K562 (cell line): ENCODE data around the gene ZNF865. TPM values are rescaled to one million over a fixed set of nuclear protein-coding genes. Genes with fewer than 3 reads are reported as not detected.

Experiments
- ARHGAP35 ChIP-seq: fragments of 450-650 bp; IDR thresholded peaks from 2 replicates; pipeline ENCODE4 v1.6.1; 2018; ENCODE audit not compliant: partially characterized antibody
- CHCHD3 ChIP-seq: fragments of 250-450 bp; sonication (Bioruptor Pico); IDR thresholded peaks from 2 replicates; pipeline ENCODE4 v2.1.2; 2022; ENCODE audit warnings: mild to moderate bottlenecking
- CHD4 ChIP-seq: fragments of 200-600 bp; sonication (generic); IDR thresholded peaks from 3 replicates; pipeline ENCODE4 v1.6.1; 2012; ENCODE audit warnings: low read depth, mild to moderate bottlenecking, mixed read lengths, low read length, inconsistent platforms; ENCODE audit not compliant: insufficient read depth, insufficient replicate concordance, poor library complexity, severe bottlenecking
- CREM ChIP-seq: IDR thresholded peaks from 2 replicates; pipeline ENCODE4 v1.6.1; 2014; ENCODE audit warnings: antibody characterized with exemption, low read depth
- EP300 ChIP-seq: IDR thresholded peaks from 2 replicates; pipeline ENCODE4 v1.6.1; 2012; ENCODE audit warnings: low read length, improper control_type of control experiment
- HSF4 ChIP-seq: fragments of 250-450 bp; sonication (Bioruptor Pico); IDR thresholded peaks from 2 replicates; pipeline ENCODE4 v2.1.2; 2022; ENCODE audit warnings: mild to moderate bottlenecking, moderate library complexity, borderline replicate concordance
- ILK ChIP-seq: fragments of 450-650 bp; IDR thresholded peaks from 2 replicates; pipeline ENCODE4 v1.6.1; 2016; ENCODE audit warnings: missing genetic modification characterization, low read depth, mild to moderate bottlenecking, missing compliant biosample characterization, moderate library complexity, borderline replicate concordance
- NFE2L1 ChIP-seq: fragments of 450-650 bp; IDR thresholded peaks from 2 replicates; pipeline ENCODE4 v1.6.1; 2016; ENCODE audit warnings: missing genetic modification characterization, low read depth, mild to moderate bottlenecking, missing compliant biosample characterization, moderate library complexity, borderline replicate concordance
- PHB2 ChIP-seq: fragments of 450-650 bp; IDR thresholded peaks from 2 replicates; pipeline ENCODE4 v1.6.1; 2017; ENCODE audit warnings: low read depth
- PYGO2 ChIP-seq: fragments of 450-650 bp; IDR thresholded peaks from 2 replicates; pipeline ENCODE4 v1.6.1; 2016; ENCODE audit warnings: mild to moderate bottlenecking, missing genetic modification characterization, moderate library complexity, missing compliant biosample characterization
- RUNX1 ChIP-seq: sonication (generic); IDR thresholded peaks from 2 replicates; pipeline ENCODE4 v1.6.1; 2016; ENCODE audit warnings: antibody characterized with exemption, low read depth
- SMC3 ChIP-seq: conservative IDR thresholded peaks from 2 replicates; pipeline ENCODE4 v1.6.1; 2011; ENCODE audit warnings: low read depth, low read length, improper control_type of control experiment; ENCODE audit not compliant: insufficient read depth
- TRIM24 ChIP-seq, 2 experiments: fragments of 450-650 bp; IDR thresholded peaks; 2 replicates each; pipeline ENCODE4 v1.6.1; 2016
- ZBTB17 ChIP-seq: fragments of 450-650 bp; formaldehyde crosslinking; IDR thresholded peaks from 2 replicates; pipeline ENCODE4 v1.4.0; 2020; ENCODE audit warnings: mild to moderate bottlenecking
- ZC3H11A ChIP-seq: IDR thresholded peaks from 2 replicates; pipeline ENCODE4 v1.6.1; 2012; ENCODE audit warnings: low read depth, low read length, improper control_type of control experiment
- ZNF146 ChIP-seq: IDR thresholded peaks from one replicate; pipeline ENCODE4 v1.6.1; 2018; ENCODE audit warnings: missing compliant biosample characterization; ENCODE audit not compliant: unreplicated experiment
- ZNF239 ChIP-seq: fragments of 250-450 bp; sonication (Bioruptor Pico); IDR thresholded peaks from 2 replicates; pipeline ENCODE4 v1.4.0; 2020; ENCODE audit warnings: mild to moderate bottlenecking
- ZNF3 ChIP-seq: fragments of 250-450 bp; sonication (Bioruptor Pico); IDR thresholded peaks from 2 replicates; pipeline ENCODE4 v1.5.0; 2021; ENCODE audit warnings: mild to moderate bottlenecking, moderate library complexity
- ZZZ3 ChIP-seq: fragments of 450-650 bp; IDR thresholded peaks from 2 replicates; pipeline ENCODE4 v1.6.1; 2016; ENCODE audit warnings: antibody characterized with exemption, mild to moderate bottlenecking, moderate library complexity
- polyA plus RNA-seq, 8 experiments: library from polyadenylated mRNA; depleted of rRNA in 4 of 8; stranded (reverse) in 5 of 8; unstranded in 3 of 8; fragments of >200 nt; fragmentation: Nextera tagmentation in 2 of 8; fragmentation: Illumina TruSeq in 1 of 8; extraction: Ambion mirVana in 2 of 8; extraction: Trizol in 1 of 8; gene quantifications; 2 replicates each; pipeline versions ENCODE4 v1.2.1 to v1.2.3, GENCODE V29; 2011 to 2014; ENCODE audit warnings: inconsistent platforms in 1 of 8, missing spikeins in 1 of 8
- total RNA-seq, 7 experiments: library from RNA; depleted of rRNA in 6 of 7; stranded (reverse); fragments of >200 nt in 6 of 7; fragmentation: Illumina TruSeq in 2 of 7; extraction: Trizol in 2 of 7; gene quantifications; 2 replicates each; pipeline versions ENCODE4 v1.2.1 to v1.2.3, GENCODE V29; 2011 to 2021; ENCODE audit warnings: low replicate concordance in 1 of 7
- TF ChIP-seq, protein P1 (sequence below): fragments of 450-650 bp; IDR thresholded peaks from one replicate; pipeline ENCODE4 v1.6.1; 2018; ENCODE audit warnings: mild to moderate bottlenecking, moderate library complexity; ENCODE audit not compliant: partially characterized antibody
- TF ChIP-seq, protein P2 (sequence below), 2 experiments: IDR thresholded peaks; 2 replicates each; pipeline ENCODE4 v1.6.1; 2012; ENCODE audit warnings: improper control_type of control experiment in 2 of 2, low read depth in 2 of 2, low read length in 2 of 2, borderline replicate concordance in 1 of 2
- TF ChIP-seq, protein P3 (sequence below): sonication (generic); formaldehyde crosslinking; IDR thresholded peaks from 2 replicates; pipeline ENCODE4 v1.5.0; 2020; ENCODE audit warnings: missing genetic modification reagents
- TF ChIP-seq, protein P4 (sequence below), 2 experiments: fragments of 450-650 bp in 1 of 2; sonication (generic) in 1 of 2; formaldehyde crosslinking in 1 of 2; IDR thresholded peaks in 1 of 2; conservative IDR thresholded peaks in 1 of 2; 2 replicates each; pipeline versions ENCODE4 v1.6.1 to v1.8.1; 2016 to 2023; ENCODE audit warnings: mild to moderate bottlenecking in 2 of 2, moderate library complexity in 2 of 2, inconsistent platforms in 1 of 2, missing genetic modification reagents in 1 of 2

The ZNF865 gene
- total and polyA plus RNA-seq, 9 of the 15 experiments (the other 6 are each of a cell fraction or from before 2014, with no cell fraction given) = 0.40 to 18.8 (median 1.6) TPM; not detected in 2

DNA sequence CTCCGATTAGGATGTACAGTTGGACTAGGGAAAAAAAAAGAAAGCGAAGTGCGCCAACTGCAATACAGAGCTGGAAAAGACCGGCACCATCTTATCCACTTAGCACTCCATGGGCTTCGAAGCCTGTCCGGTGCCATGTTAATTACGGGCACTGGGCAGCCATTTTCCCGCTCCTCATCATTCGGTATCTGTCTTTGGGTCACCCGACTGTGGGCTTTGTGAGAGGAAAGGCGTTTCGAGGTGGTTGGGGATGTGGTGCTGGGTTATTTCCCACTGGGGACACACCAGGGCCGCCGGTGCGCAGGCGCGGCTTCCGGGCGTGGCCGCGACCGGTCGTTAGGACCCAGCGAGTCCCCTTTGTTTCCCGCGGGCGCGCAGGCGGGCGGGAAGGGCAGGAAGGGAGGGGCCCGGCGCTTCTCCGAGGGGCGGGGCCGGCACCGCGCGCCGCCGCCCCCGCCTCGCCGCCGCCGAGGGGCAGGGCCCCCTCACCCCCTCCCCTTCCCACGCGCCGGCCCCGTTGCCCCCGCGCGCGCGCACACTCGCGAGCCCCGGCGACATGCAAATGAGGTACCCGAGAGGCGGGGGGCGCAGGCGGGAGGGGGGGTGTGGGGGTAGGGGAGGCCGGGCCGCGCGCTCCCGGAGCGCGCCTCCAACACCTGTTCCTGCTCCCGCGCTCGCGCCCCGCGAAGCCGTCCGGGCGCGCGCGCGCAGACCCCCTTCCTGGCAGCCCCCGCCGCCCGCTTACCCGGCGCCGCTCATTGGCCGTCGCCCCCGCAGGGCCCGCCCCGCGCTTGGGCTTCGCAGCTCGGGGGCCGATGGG lies 5.4 kb upstream of the ZNF865 start, which contains the start of gene ZNF524 (continued):
- TF ChIP-seq SMC3 (no peak), TRIM24 (IDR thresholded peaks at IDR 0.05) (0 out of 4 replicates have a peak, but pooled peaks of 1 of the 2 experiments have one; percentile 32), ZNF239 (no peak), ZBTB17 (CRISPR knock-in tag) (peak; percentile 59), PYGO2 (tag) (no peak), HSF4 (CRISPR knock-in tag) (no peak), CHD4 (no peak), CREM (peak; percentile 80), ZZZ3 (no peak), ZC3H11A (no peak), ZNF3 (CRISPR knock-in tag) (no peak), ZNF146 (CRISPR knock-in tag) (no peak), EP300 (no peak), PHB2 (no peak), RUNX1 (no peak; the same call in 1 of the 2 replicates), ILK (tag) (no peak), NFE2L1 (tag) (no peak), ARHGAP35 (no peak), CHCHD3 (CRISPR knock-in tag) (no peak)
- TF ChIP-seq, protein P1, sequence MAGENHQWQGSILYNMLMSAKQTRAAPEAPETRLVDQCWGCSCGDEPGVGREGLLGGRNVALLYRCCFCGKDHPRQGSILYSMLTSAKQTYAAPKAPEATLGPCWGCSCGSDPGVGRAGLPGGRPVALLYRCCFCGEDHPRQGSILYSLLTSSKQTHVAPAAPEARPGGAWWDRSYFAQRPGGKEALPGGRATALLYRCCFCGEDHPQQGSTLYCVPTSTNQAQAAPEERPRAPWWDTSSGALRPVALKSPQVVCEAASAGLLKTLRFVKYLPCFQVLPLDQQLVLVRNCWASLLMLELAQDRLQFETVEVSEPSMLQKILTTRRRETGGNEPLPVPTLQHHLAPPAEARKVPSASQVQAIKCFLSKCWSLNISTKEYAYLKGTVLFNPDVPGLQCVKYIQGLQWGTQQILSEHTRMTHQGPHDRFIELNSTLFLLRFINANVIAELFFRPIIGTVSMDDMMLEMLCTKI = no peak
- TF ChIP-seq, protein P2, sequence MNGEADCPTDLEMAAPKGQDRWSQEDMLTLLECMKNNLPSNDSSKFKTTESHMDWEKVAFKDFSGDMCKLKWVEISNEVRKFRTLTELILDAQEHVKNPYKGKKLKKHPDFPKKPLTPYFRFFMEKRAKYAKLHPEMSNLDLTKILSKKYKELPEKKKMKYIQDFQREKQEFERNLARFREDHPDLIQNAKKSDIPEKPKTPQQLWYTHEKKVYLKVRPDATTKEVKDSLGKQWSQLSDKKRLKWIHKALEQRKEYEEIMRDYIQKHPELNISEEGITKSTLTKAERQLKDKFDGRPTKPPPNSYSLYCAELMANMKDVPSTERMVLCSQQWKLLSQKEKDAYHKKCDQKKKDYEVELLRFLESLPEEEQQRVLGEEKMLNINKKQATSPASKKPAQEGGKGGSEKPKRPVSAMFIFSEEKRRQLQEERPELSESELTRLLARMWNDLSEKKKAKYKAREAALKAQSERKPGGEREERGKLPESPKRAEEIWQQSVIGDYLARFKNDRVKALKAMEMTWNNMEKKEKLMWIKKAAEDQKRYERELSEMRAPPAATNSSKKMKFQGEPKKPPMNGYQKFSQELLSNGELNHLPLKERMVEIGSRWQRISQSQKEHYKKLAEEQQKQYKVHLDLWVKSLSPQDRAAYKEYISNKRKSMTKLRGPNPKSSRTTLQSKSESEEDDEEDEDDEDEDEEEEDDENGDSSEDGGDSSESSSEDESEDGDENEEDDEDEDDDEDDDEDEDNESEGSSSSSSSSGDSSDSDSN (IDR thresholded peaks at IDR 0.05; ENCODE audit: borderline replicate concordance in 1 of 2, low read depth in 2 of 2, low read length in 2 of 2) = no peak
- TF ChIP-seq, protein P3, sequence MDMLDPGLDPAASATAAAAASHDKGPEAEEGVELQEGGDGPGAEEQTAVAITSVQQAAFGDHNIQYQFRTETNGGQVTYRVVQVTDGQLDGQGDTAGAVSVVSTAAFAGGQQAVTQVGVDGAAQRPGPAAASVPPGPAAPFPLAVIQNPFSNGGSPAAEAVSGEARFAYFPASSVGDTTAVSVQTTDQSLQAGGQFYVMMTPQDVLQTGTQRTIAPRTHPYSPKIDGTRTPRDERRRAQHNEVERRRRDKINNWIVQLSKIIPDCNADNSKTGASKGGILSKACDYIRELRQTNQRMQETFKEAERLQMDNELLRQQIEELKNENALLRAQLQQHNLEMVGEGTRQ (CRISPR knock-in tag) = no peak
- TF ChIP-seq, protein P4, sequence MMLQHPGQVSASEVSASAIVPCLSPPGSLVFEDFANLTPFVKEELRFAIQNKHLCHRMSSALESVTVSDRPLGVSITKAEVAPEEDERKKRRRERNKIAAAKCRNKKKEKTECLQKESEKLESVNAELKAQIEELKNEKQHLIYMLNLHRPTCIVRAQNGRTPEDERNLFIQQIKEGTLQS (IDR thresholded peaks at IDR 0.05) = no peak
- TF ChIP-seq, protein P4 (CRISPR knock-in tag; conservative IDR thresholded peaks at IDR 0.05) = no peak
